Astrocyte of the cerebellum (primary cell): ENCODE measurements around the gene DIP2C.

Experiments used
- DNase-seq: peaks from one replicate; pipeline ENCODE4 v3.0.0-alpha.2; 2011; ENCODE audit warnings: low read depth
- H3K4me3 ChIP-seq: 2 replicates; pipeline ENCODE4 v1.5.1; 2011; ENCODE audit warnings: mild to moderate bottlenecking, low read depth, low read length, moderate library complexity
- CTCF ChIP-seq: IDR thresholded peaks from 2 replicates; pipeline ENCODE4 v1.5.1; 2012; ENCODE audit warnings: low read length, low read depth, moderate library complexity, mild to moderate bottlenecking; ENCODE audit errors: missing control alignments
- in situ Hi-C: cut with HindIII; loops from 2 replicates; pipeline ENCODE4 v1.10.0; 2017; ENCODE audit warnings: low sequenced_read_pairs

DIP2C gene

GRCh38 chr10:509361-510102 lies 179.9 kb downstream of the DIP2C start:
- in situ Hi-C loops, result loop anchor here (5.0 kb wide), 1 partner anchor 308 kb away; no protein-coding TSS in a partner anchor
- H3K4me3 ChIP-seq, result no peak overlapping the region
- DNase-seq, result no peak
- no peak for TF ChIP-seq CTCF

GRCh38 chr10:508726-509125 lies 180.7 kb downstream of the DIP2C start:
- no peak for TF ChIP-seq CTCF
- in situ Hi-C loops, result loop anchor here (5.0 kb wide), 1 partner anchor 309 kb away; no protein-coding TSS in a partner anchor
- no peak for DNase-seq
- H3K4me3 ChIP-seq, result no peak overlapping the region

GRCh38 chr10:507908-508444 lies 181.5 kb downstream of the DIP2C start:
- TF ChIP-seq CTCF, result no peak
- H3K4me3 ChIP-seq, result no peak overlapping the region
- in situ Hi-C loops, result loop anchor here (5.0 kb wide), 1 partner anchor 309 kb away; no protein-coding TSS in a partner anchor
- DNase-seq, result no peak

- no peak for DNase-seq
- no peak overlapping the region for H3K4me3 ChIP-seq
- TF ChIP-seq CTCF, result no peak
- in situ Hi-C loops, result loop anchor here (5.0 kb wide), 1 partner anchor 310 kb away; no protein-coding TSS in a partner anchor
Measured at GRCh38 chr10:507355-507699, 182.1 kb downstream of the DIP2C start.

- no peak for TF ChIP-seq CTCF
- no peak for DNase-seq
- H3K4me3 ChIP-seq, result no peak overlapping the region
- in situ Hi-C loops, result loop anchor here (5.0 kb wide), 1 partner anchor 311 kb away; no protein-coding TSS in a partner anchor
Measured at GRCh38 chr10:506451-507354, 182.8 kb downstream of the DIP2C start.

GRCh38 chr10:505419-505818 lies 184.0 kb downstream of the DIP2C start:
- DNase-seq, result no peak
- TF ChIP-seq CTCF, result no peak
- in situ Hi-C loops, result loop anchor here (5.0 kb wide), 1 partner anchor 312 kb away; no protein-coding TSS in a partner anchor
- H3K4me3 ChIP-seq, result no peak overlapping the region
